Spleen (tissue), 11 donors: ENCODE measurements around the gene ABCC8. TPM values are rescaled to one million over a fixed set of nuclear protein-coding genes. Genes with fewer than 3 reads are reported as not detected.

Experiments
- DNase-seq: peaks from one replicate; pipeline ENCODE4 v3.0.0-alpha.2; 2020
- H3K27ac ChIP-seq, 8 donors: fragments of 200-600 bp; sonication (generic) in 7 of 8; 1 replicate in 4 of 8; 2 replicates in 4 of 8; pipeline versions ENCODE4 v1.5.0 to v1.8.0; 2016 to 2021; ENCODE audit warnings: inconsistent platforms in 4 of 8, mild to moderate bottlenecking in 4 of 8, moderate library complexity in 1 of 8
- H3K27me3 ChIP-seq, 7 donors: fragments of 200-600 bp; sonication (generic) in 6 of 7; replicated peaks in 1 of 7; 1 replicate in 4 of 7; 2 replicates in 3 of 7; pipeline versions ENCODE4 v1.5.0 to v1.8.0; 2016 to 2021; ENCODE audit warnings: inconsistent platforms in 3 of 7, mild to moderate bottlenecking in 1 of 7
- H3K36me3 ChIP-seq, 6 donors: fragments of 200-600 bp; sonication (generic) in 5 of 6; 1 replicate in 4 of 6; 2 replicates in 2 of 6; pipeline versions ENCODE4 v1.5.0 to v1.8.0; 2016 to 2021; ENCODE audit warnings: inconsistent platforms in 2 of 6
- H3K4me1 ChIP-seq, 6 donors: fragments of 200-600 bp; sonication (generic) in 5 of 6; 1 replicate in 3 of 6; 2 replicates in 3 of 6; pipeline versions ENCODE4 v1.5.0 to v1.8.0; 2016 to 2021; ENCODE audit warnings: inconsistent platforms in 3 of 6
- H3K4me3 ChIP-seq, 8 donors: fragments of 200-600 bp; sonication (generic) in 7 of 8; 1 replicate in 4 of 8; 2 replicates in 4 of 8; pipeline versions ENCODE4 v1.5.0 to v1.8.0; 2016 to 2021; ENCODE audit warnings: inconsistent platforms in 4 of 8, mild to moderate bottlenecking in 4 of 8, moderate library complexity in 2 of 8
- H3K9me3 ChIP-seq, 8 donors: fragments of 200-600 bp; sonication (generic) in 7 of 8; 1 replicate in 4 of 8; 2 replicates in 4 of 8; pipeline versions ENCODE4 v1.5.0 to v1.8.0; 2016 to 2021; ENCODE audit warnings: inconsistent platforms in 4 of 8
- POLR2A ChIP-seq, 3 donors: fragments of 450-650 bp; IDR thresholded peaks; one replicate each; pipeline ENCODE4 v1.5.1; 2017; ENCODE audit warnings: antibody characterized with exemption in 3 of 3, mild to moderate bottlenecking in 1 of 3
- POLR2AphosphoS5 ChIP-seq, 3 donors: sonication (generic); formaldehyde crosslinking; IDR thresholded peaks; one replicate each; pipeline ENCODE4 v1.5.1; 2017; ENCODE audit warnings: antibody characterized with exemption in 3 of 3
- WGBS, 5 donors: extraction: QIAGEN DNeasy Blood & Tissue Kit in 3 of 5; methylation state at CpG; one replicate each; pipeline versions ENCODE4 v1.1.5 to v1.1.7; 2013 to 2018; 5-methylcytosine and 5-hydroxymethylcytosine counted together
- intact Hi-C: fragments of 100-400 bp; cut with DNase I; formaldehyde crosslinking; loops from one replicate; pipeline ENCODE4 v1.15.0; 2023; ENCODE audit warnings: low total_unique reads
- polyA plus RNA-seq, 3 donors: library from polyadenylated mRNA; stranded (reverse); fragments of 200-250 nt; gene quantifications; one replicate each; pipeline ENCODE4 v1.2.1, GENCODE V29; 2013
- total RNA-seq, 7 donors: library from RNA; depleted of rRNA in 3 of 7; stranded (reverse); fragments of >200 nt in 3 of 7; fragmentation: NEBNext Ultra II Directional in 4 of 7; extraction: Animal tissue kit (Norgen Biotek cat#: 25700) in 4 of 7; gene quantifications; one replicate each; pipeline versions ENCODE4 v1.1.0 to v1.2.1, GENCODE V29; 2016 to 2021
- TF ChIP-seq, protein P1 (sequence below), 11 experiments: fragments of 200-600 bp in 7 of 11; fragments of 450-650 bp in 4 of 11; sonication (generic) in 4 of 11; IDR thresholded peaks in 8 of 11; conservative IDR thresholded peaks in 3 of 11; 1 replicate in 7 of 11; 2 replicates in 4 of 11; pipeline versions ENCODE4 v1.4.0 to v1.8.0; 2016 to 2021; ENCODE audit warnings: antibody characterized with exemption in 11 of 11, inconsistent platforms in 4 of 11, mild to moderate bottlenecking in 1 of 11
- donor health status: healthy with polysubstance abuse.
- donor health status: DM: no; HTN: no; CAD: no; lungs with moderate emphysema.
- donor health status: DM: no; HTN: no; CAD: no.
- donor health status: Bipolar disorder and iron deficiency.
- donor health status: healthy.
- donor health status: DM: no; HTN: no; CAD: no.
- donor health status: DM: yes; HTN: yes; CAD: no.

ABCC8 gene
- total and polyA plus RNA-seq, 10 donors = 0.26 to 1.3 (median 0.48) TPM; not detected in 2

DNA sequence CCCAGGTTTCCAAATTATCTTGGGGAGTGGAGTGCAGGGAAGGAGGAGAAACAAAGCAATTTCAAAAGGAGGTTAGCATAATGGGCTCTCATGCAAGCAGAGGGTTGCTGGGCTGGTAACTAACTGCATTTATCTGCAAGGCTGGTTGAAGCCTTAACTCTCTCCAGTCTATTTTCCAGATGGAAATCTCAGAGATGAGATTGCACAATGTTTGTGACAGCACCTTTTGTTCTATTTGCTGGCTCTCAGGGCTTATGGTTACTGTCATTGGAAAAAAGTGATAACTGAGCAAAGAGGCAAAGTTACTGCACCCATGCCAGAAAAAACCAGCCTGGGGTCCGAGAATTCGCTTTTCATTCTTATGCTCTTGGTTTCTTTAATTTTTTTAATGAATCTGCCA is 33.2 kb downstream of the ABCC8 start:
- DNase-seq = no peak
- Histone ChIP-seq H3K4me1 (no peaks in the 10 kb centered on the region), H3K36me3 (no peaks in the 10 kb centered on the region), H3K9me3 (peaks cover 0 to 6% (median 0%) of the 10 kb centered on the region in 8 donors), H3K4me3 (no peak overlapping the region), H3K27ac (no peak overlapping the region), H3K27me3 (peaks cover 0 to 26% (median 0%) of the 10 kb centered on the region in 7 donors)
- WGBS, 5 donors = 81 to 92% (median 84%) methylated on average over 2 of the region's 2 CpGs
- TF ChIP-seq POLR2A (IDR thresholded peaks at IDR 0.05) (no peak), POLR2AphosphoS5 (IDR thresholded peaks at IDR 0.05) (no peak)
- TF ChIP-seq, protein P1, sequence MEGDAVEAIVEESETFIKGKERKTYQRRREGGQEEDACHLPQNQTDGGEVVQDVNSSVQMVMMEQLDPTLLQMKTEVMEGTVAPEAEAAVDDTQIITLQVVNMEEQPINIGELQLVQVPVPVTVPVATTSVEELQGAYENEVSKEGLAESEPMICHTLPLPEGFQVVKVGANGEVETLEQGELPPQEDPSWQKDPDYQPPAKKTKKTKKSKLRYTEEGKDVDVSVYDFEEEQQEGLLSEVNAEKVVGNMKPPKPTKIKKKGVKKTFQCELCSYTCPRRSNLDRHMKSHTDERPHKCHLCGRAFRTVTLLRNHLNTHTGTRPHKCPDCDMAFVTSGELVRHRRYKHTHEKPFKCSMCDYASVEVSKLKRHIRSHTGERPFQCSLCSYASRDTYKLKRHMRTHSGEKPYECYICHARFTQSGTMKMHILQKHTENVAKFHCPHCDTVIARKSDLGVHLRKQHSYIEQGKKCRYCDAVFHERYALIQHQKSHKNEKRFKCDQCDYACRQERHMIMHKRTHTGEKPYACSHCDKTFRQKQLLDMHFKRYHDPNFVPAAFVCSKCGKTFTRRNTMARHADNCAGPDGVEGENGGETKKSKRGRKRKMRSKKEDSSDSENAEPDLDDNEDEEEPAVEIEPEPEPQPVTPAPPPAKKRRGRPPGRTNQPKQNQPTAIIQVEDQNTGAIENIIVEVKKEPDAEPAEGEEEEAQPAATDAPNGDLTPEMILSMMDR (IDR thresholded peaks at IDR 0.05 in 8 of 11, conservative IDR thresholded peaks at IDR 0.05 in 3 of 11) = no peak
- intact Hi-C loops = no loop called here

DNA sequence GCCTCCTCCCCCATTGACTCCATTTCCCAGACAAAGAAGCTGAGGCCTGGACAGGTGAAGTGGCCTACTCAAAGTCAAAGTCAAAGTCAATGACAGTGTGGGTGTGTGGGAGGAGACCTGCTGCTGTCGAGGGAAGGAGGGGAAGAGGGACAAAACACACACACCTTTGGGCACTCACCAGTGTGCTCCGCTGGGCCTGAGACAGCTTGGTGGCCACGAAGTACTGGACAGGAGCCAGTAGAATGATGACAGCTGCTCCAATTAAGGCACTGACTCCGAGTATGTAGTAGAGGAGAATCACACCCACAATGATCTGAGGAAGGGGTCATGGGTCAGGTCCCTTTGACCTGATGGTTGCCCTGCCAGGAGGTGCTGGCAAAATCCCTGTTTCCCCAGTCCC is 33.6 kb downstream of the ABCC8 start:
- WGBS, 5 donors = 43 to 80% (median 67%) methylated on average over 4 of the region's 4 CpGs
- peaks cover 0 to 6% (median 0%) of the 10 kb centered on the region in 8 donors for H3K9me3 ChIP-seq

DNA sequence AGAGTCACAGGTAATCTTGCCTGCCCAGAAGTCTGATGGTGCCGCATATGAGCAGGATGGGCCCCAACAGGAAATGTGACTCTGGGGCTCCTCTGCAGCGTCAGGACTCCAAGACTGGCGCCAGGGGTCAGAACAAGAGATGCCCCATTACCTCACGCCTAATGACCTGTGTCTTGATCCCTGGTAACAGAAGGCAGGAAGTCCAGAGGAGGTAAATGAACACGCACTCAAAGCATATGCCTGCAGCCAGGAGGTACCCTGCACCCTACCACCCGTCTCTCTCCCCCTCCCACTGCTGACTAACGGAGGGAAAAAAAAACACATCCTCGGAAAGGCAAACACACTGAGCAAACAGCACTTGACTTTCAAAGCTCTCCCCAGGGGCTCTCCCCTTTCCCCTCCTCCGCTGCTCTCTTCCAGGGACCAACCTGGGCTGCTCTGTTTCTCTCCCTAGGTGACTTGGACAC is 37.3 kb downstream of the ABCC8 start:
- no peak for DNase-seq
- 11 to 20% (median 16%) methylated on average over 8 to 9 of the region's 9 CpGs for WGBS, 5 donors
- no peak overlapping the region for H3K27ac ChIP-seq
- H3K27me3 ChIP-seq = peaks cover 0 to 27% (median 0%) of the 10 kb centered on the region in 7 donors
- H3K4me1 ChIP-seq = no peaks in the 10 kb centered on the region
- TF ChIP-seq, protein P1 (IDR thresholded peaks at IDR 0.05 in 8 of 11, conservative IDR thresholded peaks at IDR 0.05 in 3 of 11) = no peak
- no peak for TF ChIP-seq POLR2A (IDR thresholded peaks at IDR 0.05)
- no peak for TF ChIP-seq POLR2AphosphoS5 (IDR thresholded peaks at IDR 0.05)
- H3K4me3 ChIP-seq = no peak overlapping the region
- peaks cover 0 to 6% (median 0%) of the 10 kb centered on the region in 8 donors for H3K9me3 ChIP-seq
- intact Hi-C loops = no loop called here
- H3K36me3 ChIP-seq = no peaks in the 10 kb centered on the region

More for the DNA sequence above, 33.6 kb downstream of the ABCC8 start:
- no peak for DNase-seq
- Histone ChIP-seq H3K4me1 (no peaks in the 10 kb centered on the region), H3K27ac (no peak overlapping the region), H3K27me3 (peaks cover 0 to 27% (median 0%) of the 10 kb centered on the region in 7 donors), H3K36me3 (no peaks in the 10 kb centered on the region), H3K4me3 (no peak overlapping the region)
- no peak for TF ChIP-seq POLR2AphosphoS5 (IDR thresholded peaks at IDR 0.05)
- TF ChIP-seq POLR2A (IDR thresholded peaks at IDR 0.05) = no peak
- TF ChIP-seq, protein P1 (IDR thresholded peaks at IDR 0.05 in 8 of 11, conservative IDR thresholded peaks at IDR 0.05 in 3 of 11) = no peak
- intact Hi-C loops = no loop called here

DNA sequence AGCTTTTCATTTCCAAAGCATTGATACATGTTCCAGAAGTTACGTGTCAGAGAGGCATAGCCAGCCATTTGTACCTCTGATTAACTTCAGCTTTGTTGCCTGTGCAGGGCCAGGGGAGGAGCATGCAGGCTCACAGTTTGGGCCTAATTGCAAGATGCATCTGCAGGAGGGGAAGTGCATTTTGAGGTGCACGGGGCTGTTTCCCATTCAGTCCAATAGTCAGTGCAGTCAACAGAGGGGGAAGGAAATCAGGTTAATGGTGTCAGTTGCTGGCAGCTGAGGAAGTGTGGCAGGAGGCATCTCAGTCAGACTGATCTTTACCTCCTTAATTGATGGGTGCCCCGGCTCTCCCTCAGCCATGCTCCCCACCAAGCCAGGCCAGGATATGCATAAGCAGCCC is 39.3 kb downstream of the ABCC8 start:
- H3K36me3 ChIP-seq = no peaks in the 10 kb centered on the region
- peaks cover 0 to 27% (median 0%) of the 10 kb centered on the region in 7 donors for H3K27me3 ChIP-seq
- no peak overlapping the region for H3K4me3 ChIP-seq
- no peaks in the 10 kb centered on the region for H3K4me1 ChIP-seq
- H3K9me3 ChIP-seq = peaks cover 0 to 6% (median 0%) of the 10 kb centered on the region in 8 donors
- TF ChIP-seq POLR2AphosphoS5 (IDR thresholded peaks at IDR 0.05) = no peak
- TF ChIP-seq, protein P1 (IDR thresholded peaks at IDR 0.05 in 8 of 11, conservative IDR thresholded peaks at IDR 0.05 in 3 of 11) = no peak
- no peak for TF ChIP-seq POLR2A (IDR thresholded peaks at IDR 0.05)
- no peak overlapping the region for H3K27ac ChIP-seq
- 43 to 58% (median 49%) methylated on average over 3 of the region's 3 CpGs for WGBS, 5 donors
- intact Hi-C loops = no loop called here
- DNase-seq = peak; percentile 23
